Pons (tissue), 1 donor: ENCODE measurements around the gene ITGBL1.

ENCODE experiments used
- DNase-seq: peaks from one replicate; pipeline ENCODE4 v3.0.0-alpha.2; 2016; ENCODE audit warnings: low spot score

Gene ITGBL1

GRCh38 chr13:101747039-101747438, 294.6 kb downstream of the ITGBL1 start:
- DNase-seq, result no peak

DNA sequence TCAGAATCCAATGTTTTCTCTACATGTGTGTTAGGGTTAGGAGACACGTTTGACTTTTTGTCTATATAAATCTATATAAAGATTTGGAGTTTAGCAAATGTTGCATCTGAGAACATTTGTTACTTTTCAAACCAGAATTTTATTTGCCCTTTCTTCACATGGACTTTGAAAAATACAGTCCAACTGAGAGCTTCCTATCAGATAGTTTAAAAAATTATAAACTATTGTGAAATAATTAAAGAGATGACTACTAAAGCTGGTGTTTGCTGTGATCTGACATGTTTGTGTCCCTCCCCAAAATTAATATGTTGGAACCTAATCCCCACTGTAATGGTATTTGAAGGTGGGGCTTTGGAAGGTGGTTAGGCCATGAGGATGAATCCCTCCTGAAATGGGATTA, 297.1 kb downstream of the ITGBL1 start:
- DNase-seq, result no peak

DNA sequence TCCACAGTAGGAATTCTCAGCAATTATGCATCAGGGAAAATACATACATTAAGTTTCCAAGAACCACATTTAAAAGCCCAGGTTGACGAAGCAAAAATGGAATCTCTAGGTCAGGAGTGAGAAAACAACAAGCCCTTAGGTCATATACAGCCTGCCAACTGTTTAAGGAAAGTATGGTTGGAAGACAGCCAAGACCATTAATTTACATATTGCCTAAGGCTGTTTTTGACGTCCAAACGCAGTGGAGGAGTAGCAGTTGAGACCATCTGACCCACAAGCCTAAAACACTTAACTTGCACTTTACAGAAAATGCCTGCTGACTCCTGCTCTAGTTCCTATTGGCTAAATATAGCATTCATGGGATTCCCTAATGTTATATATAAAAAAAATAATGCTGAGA, 299.0 kb downstream of the ITGBL1 start:
- no peak for DNase-seq

DNA sequence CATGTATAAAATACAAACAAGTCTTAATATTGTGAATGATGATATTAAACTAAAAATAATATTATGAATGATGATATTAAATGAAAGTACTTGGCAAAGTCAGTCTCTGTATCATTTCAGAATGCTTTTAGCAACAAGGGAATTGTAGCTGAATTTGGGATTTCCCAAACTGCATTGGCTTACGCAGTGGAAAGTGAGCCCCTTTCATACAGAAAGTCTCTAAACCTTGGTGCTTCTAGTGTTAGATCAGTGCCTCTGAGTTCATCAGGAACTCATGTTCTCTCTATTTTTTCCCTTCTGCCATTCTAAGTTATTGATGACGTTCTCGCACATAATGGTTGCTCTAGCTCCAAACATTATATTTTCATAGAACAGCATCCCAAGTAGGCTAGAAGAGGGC, 300.0 kb downstream of the ITGBL1 start:
- no peak for DNase-seq

- no peak for DNase-seq
These were observed 302.9 kb downstream of the ITGBL1 start for GRCh38 chr13:101755228-101755887.

DNA sequence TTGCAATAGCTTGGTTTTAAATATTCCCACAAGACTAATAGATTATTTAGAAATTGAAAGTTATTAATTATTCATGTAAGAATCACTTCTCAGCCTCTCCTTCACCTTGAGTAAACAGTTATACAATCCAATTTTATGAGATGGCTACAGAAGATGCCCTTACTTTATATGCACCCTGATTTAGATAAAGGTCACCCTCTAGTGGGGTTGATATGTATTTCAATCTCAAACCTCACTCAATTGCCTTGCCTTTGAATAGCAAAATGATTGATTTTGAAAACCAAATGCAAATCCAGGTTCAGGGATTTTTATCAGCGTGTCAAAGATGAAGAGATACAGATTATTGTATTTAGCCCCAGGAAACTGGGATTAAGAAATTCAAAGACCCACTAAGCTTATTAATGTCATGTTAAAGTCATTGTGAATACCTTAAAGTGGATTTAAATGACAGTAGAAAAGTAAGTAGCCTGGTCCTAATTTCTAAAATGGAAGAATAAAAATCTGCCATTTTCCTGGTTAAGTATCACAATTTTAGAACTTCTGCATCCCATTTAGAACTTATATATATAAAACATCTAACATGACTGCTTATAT, 305.1 kb downstream of the ITGBL1 start:
- peak; percentile 65 for DNase-seq

- DNase-seq, result no peak
These were observed 310.7 kb downstream of the ITGBL1 start for GRCh38 chr13:101763191-101763590.
